ENCODE measurements around the gene CEP85L. TPM values are rescaled to one million over a fixed set of nuclear protein-coding genes. Genes with fewer than 3 reads are reported as not detected.

The CEP85L gene
- total RNA-seq, 4 donors from 2014 or later, result 10.9 to 22.6 (median 16.7) TPM

- Histone ChIP-seq H3K4me3 (no peak overlapping the region), H3K27me3 (no peaks in the 10 kb centered on the region), H3K27ac (no peak overlapping the region), H3K4me1 (peaks cover 0 to 6% (median 0%) of the 10 kb centered on the region in 3 donors), H3K36me3 (peaks cover 0 to 8% of the 10 kb centered on the region in 2 donors), H3K9me3 (no peaks in the 10 kb centered on the region)
- no peak for ATAC-seq
- WGBS, 2 donors (ENCODE audit: low coverage in 1 of 2), result 77 to 84% methylated on average over 4 to 5 of the region's 5 CpGs
- TF ChIP-seq POLR2AphosphoS5 (IDR thresholded peaks at IDR 0.05) (no peak), EP300 (IDR thresholded peaks at IDR 0.05) (no peak), POLR2A (IDR thresholded peaks at IDR 0.05) (no peak)
- TF ChIP-seq, protein P1, sequence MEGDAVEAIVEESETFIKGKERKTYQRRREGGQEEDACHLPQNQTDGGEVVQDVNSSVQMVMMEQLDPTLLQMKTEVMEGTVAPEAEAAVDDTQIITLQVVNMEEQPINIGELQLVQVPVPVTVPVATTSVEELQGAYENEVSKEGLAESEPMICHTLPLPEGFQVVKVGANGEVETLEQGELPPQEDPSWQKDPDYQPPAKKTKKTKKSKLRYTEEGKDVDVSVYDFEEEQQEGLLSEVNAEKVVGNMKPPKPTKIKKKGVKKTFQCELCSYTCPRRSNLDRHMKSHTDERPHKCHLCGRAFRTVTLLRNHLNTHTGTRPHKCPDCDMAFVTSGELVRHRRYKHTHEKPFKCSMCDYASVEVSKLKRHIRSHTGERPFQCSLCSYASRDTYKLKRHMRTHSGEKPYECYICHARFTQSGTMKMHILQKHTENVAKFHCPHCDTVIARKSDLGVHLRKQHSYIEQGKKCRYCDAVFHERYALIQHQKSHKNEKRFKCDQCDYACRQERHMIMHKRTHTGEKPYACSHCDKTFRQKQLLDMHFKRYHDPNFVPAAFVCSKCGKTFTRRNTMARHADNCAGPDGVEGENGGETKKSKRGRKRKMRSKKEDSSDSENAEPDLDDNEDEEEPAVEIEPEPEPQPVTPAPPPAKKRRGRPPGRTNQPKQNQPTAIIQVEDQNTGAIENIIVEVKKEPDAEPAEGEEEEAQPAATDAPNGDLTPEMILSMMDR (IDR thresholded peaks at IDR 0.05), result no peak
Measured at GRCh38 chr6:118506071-118506638, 145.2 kb downstream of the CEP85L start.

GRCh38 chr6:118505656-118506055 lies 145.7 kb downstream of the CEP85L start:
- Histone ChIP-seq H3K36me3 (peaks cover 0 to 8% of the 10 kb centered on the region in 2 donors), H3K27me3 (no peaks in the 10 kb centered on the region), H3K4me1 (peaks cover 0 to under 1% (median 0%) of the 10 kb centered on the region in 3 donors), H3K4me3 (no peak overlapping the region), H3K27ac (no peak overlapping the region), H3K9me3 (no peaks in the 10 kb centered on the region)
- WGBS, 2 donors (ENCODE audit: low coverage in 1 of 2), result 91 to 93% methylated on average over 2 of the region's 2 CpGs
- TF ChIP-seq, protein P1 (IDR thresholded peaks at IDR 0.05), result no peak
- TF ChIP-seq POLR2AphosphoS5 (IDR thresholded peaks at IDR 0.05) (no peak), POLR2A (IDR thresholded peaks at IDR 0.05) (no peak), EP300 (IDR thresholded peaks at IDR 0.05) (no peak)
- ATAC-seq, result no peak

DNA sequence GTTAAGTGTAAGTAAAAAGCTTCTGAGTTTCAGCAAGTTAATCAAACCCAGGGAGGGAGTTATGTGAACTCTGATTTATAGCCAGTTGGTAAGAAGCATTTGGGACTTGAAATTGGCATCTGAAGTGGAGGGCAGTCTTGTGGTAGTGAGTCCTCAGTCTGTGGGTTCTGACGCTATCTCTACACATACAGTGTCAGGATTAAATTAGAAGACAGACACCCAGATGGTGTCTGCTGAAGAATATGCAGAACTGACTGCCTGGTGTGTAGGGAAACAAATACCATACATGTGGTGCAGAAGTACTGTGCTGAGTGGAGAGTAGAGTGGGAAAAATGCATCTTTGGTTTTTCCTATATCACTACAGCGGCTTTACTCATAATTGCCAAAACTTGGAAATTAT lies 146.8 kb downstream of the CEP85L start:
- TF ChIP-seq POLR2A (IDR thresholded peaks at IDR 0.05), result no peak
- Histone ChIP-seq H3K4me1 (no peaks in the 10 kb centered on the region), H3K27me3 (no peaks in the 10 kb centered on the region), H3K9me3 (no peaks in the 10 kb centered on the region), H3K36me3 (peaks cover 0 to 8% of the 10 kb centered on the region in 2 donors), H3K4me3 (no peak overlapping the region), H3K27ac (no peak overlapping the region)
- WGBS, 2 donors (ENCODE audit: low coverage in 1 of 2), result 89 to 100% methylated on average over 1 to 2 of the region's 2 CpGs
- no peak for ATAC-seq

DNA sequence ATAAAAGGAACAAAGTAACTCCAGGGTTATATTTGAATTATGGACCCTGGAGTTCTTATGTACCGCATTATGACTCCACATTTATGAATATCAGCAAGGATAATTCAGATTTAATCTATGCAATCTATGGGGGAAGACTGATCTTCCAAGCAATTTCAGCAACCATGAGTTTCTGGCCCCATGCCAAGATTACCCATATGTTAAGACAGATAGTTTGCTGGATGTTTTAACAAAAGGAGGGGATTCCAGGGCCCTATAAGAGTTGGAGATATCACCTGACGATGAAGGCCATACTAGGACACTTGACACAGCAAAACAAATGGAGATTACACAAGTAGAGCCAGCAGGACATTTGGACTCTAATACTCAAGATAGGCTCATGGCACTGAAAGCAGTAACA lies 149.2 kb downstream of the CEP85L start:
- no peak overlapping the region for H3K4me3 ChIP-seq
- H3K36me3 ChIP-seq, result peaks cover 0 to 8% of the 10 kb centered on the region in 2 donors
- TF ChIP-seq, protein P1 (IDR thresholded peaks at IDR 0.05), result no peak
- no peak for TF ChIP-seq POLR2AphosphoS5 (IDR thresholded peaks at IDR 0.05)
- no peak for TF ChIP-seq EP300 (IDR thresholded peaks at IDR 0.05)
- TF ChIP-seq POLR2A (IDR thresholded peaks at IDR 0.05), result no peak
- no peaks in the 10 kb centered on the region for H3K4me1 ChIP-seq
- 44 to 70% methylated on average over 2 of the region's 2 CpGs for WGBS, 2 donors (ENCODE audit: low coverage in 1 of 2)
- no peak overlapping the region for H3K27ac ChIP-seq
- H3K9me3 ChIP-seq, result no peaks in the 10 kb centered on the region
- ATAC-seq, result no peak
- H3K27me3 ChIP-seq, result no peaks in the 10 kb centered on the region

GRCh38 chr6:118501765-118502164 lies 149.6 kb downstream of the CEP85L start:
- Histone ChIP-seq H3K9me3 (no peaks in the 10 kb centered on the region), H3K27me3 (no peaks in the 10 kb centered on the region), H3K27ac (no peak overlapping the region), H3K4me1 (no peaks in the 10 kb centered on the region), H3K4me3 (no peak overlapping the region), H3K36me3 (peaks cover 0 to 8% of the 10 kb centered on the region in 2 donors)
- WGBS, 2 donors (ENCODE audit: low coverage in 1 of 2), result 40% methylated on average over 1 of the region's 1 CpG; no CpG with 5 or more reads in 1 of the 2 donors
- ATAC-seq, result no peak
- TF ChIP-seq POLR2AphosphoS5 (IDR thresholded peaks at IDR 0.05) (no peak), POLR2A (IDR thresholded peaks at IDR 0.05) (no peak), EP300 (IDR thresholded peaks at IDR 0.05) (no peak)
- TF ChIP-seq, protein P1 (IDR thresholded peaks at IDR 0.05), result no peak

Data from gastroesophageal sphincter (tissue), 4 donors.